GM12865 (cell line): ENCODE data around the gene SH2D6.

Experiments
- DNase-seq: peaks from one replicate; pipeline ENCODE4 v3.0.0; 2010; ENCODE audit warnings: low read depth
- H3K4me3 ChIP-seq: 2 replicates; pipeline ENCODE4 v1.5.1; 2011; ENCODE audit warnings: mild to moderate bottlenecking, low read depth, low read length, control low read depth
- CTCF ChIP-seq: IDR thresholded peaks from 2 replicates; pipeline ENCODE4 v1.5.1; 2011; ENCODE audit warnings: low read length, control low read depth, low read depth, inconsistent platforms; ENCODE audit not compliant: insufficient read depth; ENCODE audit errors: missing control alignments

SH2D6 gene

DNA sequence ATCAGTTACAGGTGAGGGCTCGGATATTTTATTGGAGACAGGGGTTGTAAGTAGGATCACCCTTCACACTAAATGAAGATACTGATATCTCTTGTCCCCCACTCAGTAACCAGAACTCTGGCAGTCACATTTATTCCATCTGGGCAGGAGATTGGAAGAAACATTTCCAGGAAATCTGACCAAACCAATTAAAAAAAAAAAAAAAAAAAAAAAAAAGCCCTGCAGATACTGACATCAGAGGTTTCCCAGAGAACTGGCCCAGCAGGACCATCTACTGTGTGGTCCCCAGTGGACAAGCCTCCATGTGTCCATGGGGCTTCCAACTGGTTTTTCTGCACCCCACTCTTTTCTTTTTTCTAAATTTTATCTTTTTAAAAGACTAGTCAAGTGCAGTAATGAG lies 41.3 kb downstream of the SH2D6 start:
- no peak overlapping the region for H3K4me3 ChIP-seq
- no peak for TF ChIP-seq CTCF
- DNase-seq, result no peak

DNA sequence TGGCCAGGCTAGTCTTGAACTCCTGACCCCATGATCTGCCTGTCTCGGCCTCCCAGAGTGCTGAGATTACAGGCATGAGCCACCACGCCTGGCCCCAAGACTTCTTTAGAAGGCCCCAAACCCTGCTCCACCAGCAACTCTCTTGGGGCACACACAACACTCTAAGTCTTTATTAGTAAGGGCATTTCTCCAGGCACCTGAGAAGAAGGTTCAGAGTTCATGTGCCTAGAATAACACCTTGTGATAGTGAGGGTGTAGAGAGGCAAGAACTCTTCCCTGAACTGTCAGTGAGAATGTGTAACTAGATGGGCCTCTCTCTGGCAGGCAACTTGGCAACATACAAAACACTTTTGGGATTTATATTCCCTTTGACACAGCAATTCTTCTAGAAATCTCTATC lies 43.8 kb downstream of the SH2D6 start:
- no peak for TF ChIP-seq CTCF
- no peak overlapping the region for H3K4me3 ChIP-seq
- DNase-seq, result no peak

DNA sequence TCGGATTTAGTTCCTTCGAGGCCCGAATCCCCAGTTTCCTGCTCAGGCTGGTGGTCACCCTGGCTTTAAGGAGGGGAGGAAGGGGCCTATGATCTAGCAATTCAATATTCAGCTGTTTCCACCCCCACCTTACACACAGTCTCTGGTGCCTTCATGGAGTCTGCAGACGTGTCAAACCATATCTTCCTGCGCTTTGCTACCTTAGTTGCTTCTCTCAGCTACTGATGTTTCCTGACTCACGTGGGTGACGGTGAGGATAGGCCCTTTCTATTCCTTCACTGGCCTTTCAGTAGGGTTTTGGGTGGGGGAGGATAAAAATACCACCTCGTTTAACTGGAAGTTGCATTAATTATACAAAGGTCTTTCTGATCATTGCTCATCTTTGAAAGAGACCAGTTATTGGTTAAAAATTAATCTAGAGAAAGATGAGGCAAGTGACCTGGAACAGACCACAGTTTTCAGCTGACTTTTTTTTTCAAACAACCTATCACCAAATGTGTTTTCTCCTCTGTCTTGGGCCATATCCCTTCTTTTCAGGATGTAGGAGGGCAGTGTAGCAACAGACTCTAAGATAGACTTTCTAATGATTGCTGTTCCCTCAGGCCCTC lies 49.7 kb downstream of the SH2D6 start:
- no peak overlapping the region for H3K4me3 ChIP-seq
- no peak for DNase-seq
- no peak for TF ChIP-seq CTCF

DNA sequence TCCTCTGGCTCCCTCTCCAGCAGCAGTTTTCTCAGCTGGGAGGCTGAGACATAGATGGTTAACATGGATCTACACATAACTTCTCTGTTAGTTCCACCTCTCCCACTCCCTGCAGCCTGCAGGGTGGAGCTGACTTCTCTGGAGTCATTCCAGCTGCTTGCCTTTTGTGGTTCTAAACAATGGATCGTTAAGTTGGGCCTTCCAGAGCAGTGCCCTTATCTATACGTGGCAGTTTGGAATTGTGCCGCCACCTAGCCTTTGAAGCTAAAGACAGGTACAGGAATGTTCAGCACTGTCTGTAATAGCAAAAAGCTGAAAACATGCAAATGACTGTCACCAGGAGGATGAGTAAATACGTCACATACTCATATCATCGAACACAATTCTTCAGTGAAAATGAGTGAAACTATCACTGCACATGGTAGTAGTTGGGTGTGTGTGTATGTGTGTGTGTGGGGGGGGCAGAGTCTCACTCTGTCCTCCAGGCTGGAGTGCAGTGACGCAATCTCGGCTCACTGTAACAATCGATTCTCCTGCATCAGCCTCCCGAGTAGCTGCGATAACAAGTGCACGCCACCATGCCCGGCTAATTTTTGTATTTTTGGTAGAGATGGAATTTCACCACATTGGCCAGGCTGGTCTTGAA lies 50.3 kb downstream of the SH2D6 start:
- no peak for TF ChIP-seq CTCF
- no peak overlapping the region for H3K4me3 ChIP-seq
- DNase-seq, result no peak

DNA sequence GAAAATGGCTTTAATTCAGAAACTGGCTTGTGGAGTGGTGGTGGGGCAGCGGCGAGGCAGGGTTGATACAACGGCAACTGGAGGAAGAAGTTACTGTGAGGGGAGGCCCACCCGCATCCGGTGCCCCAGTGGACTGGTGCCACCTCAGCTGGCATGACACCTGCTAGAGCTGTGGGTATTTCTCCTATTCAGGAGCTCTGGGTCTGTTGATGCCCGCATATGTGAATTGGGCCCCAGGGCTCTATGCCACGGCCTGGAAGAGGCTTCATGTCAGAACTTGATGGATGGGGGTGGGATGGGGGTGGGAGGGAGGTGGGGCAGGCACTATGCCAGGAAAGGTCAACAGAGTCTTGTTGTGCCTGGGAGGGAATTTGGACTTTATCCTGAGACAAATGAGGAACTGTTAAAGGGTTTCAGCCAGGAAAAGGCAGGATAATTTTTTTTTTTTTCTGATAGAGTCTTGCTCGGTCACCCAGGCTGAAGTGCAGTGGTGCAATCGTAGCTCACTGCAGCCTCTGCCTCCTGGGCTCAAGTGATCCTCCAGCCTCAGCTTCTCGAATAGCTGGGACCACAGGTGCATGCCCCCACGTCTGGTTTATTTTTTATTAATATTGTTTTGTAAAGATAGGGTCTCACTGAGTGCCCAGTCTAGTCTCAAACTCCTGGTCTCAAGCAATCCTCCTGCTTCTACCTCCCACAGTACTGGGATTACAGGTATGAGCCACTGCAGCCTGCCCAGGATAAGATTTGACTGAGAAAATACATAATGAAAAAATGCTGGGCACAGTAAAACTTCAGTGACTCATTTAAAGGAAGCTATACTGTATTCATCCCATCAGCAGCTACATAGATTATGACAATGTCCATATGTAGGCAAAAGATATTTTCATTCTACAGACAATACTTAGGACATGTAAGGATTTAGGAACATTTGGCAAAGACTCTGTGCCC lies 52.6 kb downstream of the SH2D6 start:
- H3K4me3 ChIP-seq, result no peak overlapping the region
- no peak for TF ChIP-seq CTCF
- DNase-seq, result no peak

DNA sequence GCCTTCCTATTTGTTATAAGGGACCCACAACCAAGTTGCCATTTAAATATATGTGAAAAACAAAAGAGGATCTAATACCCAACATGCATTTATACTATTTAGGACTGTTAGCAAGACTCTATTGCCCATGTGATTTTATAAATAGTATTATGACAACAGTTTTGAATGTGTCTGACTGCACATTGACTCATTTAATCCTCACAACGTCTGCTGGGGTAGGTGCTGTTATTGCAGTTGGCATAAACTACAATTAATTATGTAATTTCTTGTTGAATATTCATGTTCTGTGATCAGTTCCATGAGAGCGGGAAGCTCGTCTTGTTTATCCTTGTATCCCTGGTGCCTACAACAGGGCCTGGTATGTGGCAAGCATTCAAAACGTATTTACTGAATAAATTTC lies 53.7 kb downstream of the SH2D6 start:
- DNase-seq, result no peak
- TF ChIP-seq CTCF, result no peak

More for the DNA sequence above, 53.7 kb downstream of the SH2D6 start:
- no peak overlapping the region for H3K4me3 ChIP-seq
